NK-92 (cell line): ENCODE measurements around the gene PANX3.

Source experiments
- DNase-seq: peaks from one replicate; lab custom pipeline; 2025; ENCODE audit not compliant: unreplicated experiment; lab: John Stamatoyannopoulos, UW

PANX3 gene

GRCh38 chr11:124656774-124657630, 45.8 kb downstream of the PANX3 start:
- no peak for DNase-seq

GRCh38 chr11:124657904-124658303, 46.7 kb downstream of the PANX3 start:
- no peak for DNase-seq

GRCh38 chr11:124658501-124658900, 47.3 kb downstream of the PANX3 start:
- no peak for DNase-seq

GRCh38 chr11:124658986-124659385, 47.8 kb downstream of the PANX3 start:
- DNase-seq, result no peak

- no peak for DNase-seq
Measured at GRCh38 chr11:124661553-124661952, 50.3 kb downstream of the PANX3 start.

- no peak for DNase-seq
Measured at GRCh38 chr11:124662106-124662505, 50.9 kb downstream of the PANX3 start.

- no peak for DNase-seq
Measured at GRCh38 chr11:124663861-124664260, 52.6 kb downstream of the PANX3 start.

GRCh38 chr11:124667601-124668000, 56.4 kb downstream of the PANX3 start:
- DNase-seq, result no peak

- no peak for DNase-seq
Measured at GRCh38 chr11:124669193-124669592, 58.0 kb downstream of the PANX3 start.
